A204.1 (cell line): ENCODE measurements around the gene WDR49.
A peak's percentile ranks its signal among the peaks of the same experiment; 100 is the strongest.

Experiments used
- FAIRE-seq: peaks from 2 replicates; lab custom pipeline; 2012; peaks lifted over from hg19 to GRCh38; lab: Jason Lieb, UNC

WDR49 gene

GRCh38 chr3:167653760-167654159, at the start of gene WDR49:
Gene WDR49, minus strand, starts transcription at chr3:167653942. Its CDS starts 517 bp downstream, at chr3:167653425.
- FAIRE-seq = no peak

- FAIRE-seq = no peak
These were observed 47.2 kb upstream of the WDR49 start for GRCh38 chr3:167700926-167701325.

- FAIRE-seq = no peak
These were observed 46.3 kb upstream of the WDR49 start for GRCh38 chr3:167700046-167700445.

- FAIRE-seq = no peak
These were observed 40.4 kb upstream of the WDR49 start for GRCh38 chr3:167694121-167694520.

- FAIRE-seq = no peak
These were observed 37.6 kb upstream of the WDR49 start for GRCh38 chr3:167691366-167691765.

- peak; percentile 91 for FAIRE-seq
These were observed 30.7 kb upstream of the WDR49 start for GRCh38 chr3:167684388-167684993.

GRCh38 chr3:167679526-167679925, 25.8 kb upstream of the WDR49 start:
- FAIRE-seq = no peak

GRCh38 chr3:167675848-167676247, 22.1 kb upstream of the WDR49 start:
- FAIRE-seq = no peak

- no peak for FAIRE-seq
These were observed 19.5 kb upstream of the WDR49 start for GRCh38 chr3:167673221-167673620.

GRCh38 chr3:167671878-167672427, 18.2 kb upstream of the WDR49 start:
- FAIRE-seq = no peak

- no peak for FAIRE-seq
These were observed 16.0 kb upstream of the WDR49 start for GRCh38 chr3:167669699-167670098.

- no peak for FAIRE-seq
These were observed 14.9 kb upstream of the WDR49 start for GRCh38 chr3:167668651-167669050.

- no peak for FAIRE-seq
These were observed 12.8 kb upstream of the WDR49 start for GRCh38 chr3:167666563-167666962.

GRCh38 chr3:167662919-167663400, 9.2 kb upstream of the WDR49 start:
- FAIRE-seq = no peak

GRCh38 chr3:167657684-167658225, 4.0 kb upstream of the WDR49 start:
- no peak for FAIRE-seq

GRCh38 chr3:167656821-167657220, 3.1 kb upstream of the WDR49 start:
- FAIRE-seq = no peak

GRCh38 chr3:167653155-167653554, 587 bp downstream of the WDR49 start:
- no peak for FAIRE-seq

GRCh38 chr3:167651826-167652225, 1.9 kb downstream of the WDR49 start:
- no peak for FAIRE-seq

- no peak for FAIRE-seq
These were observed 3.3 kb downstream of the WDR49 start for GRCh38 chr3:167650459-167650858.

- no peak for FAIRE-seq
These were observed 4.0 kb downstream of the WDR49 start for GRCh38 chr3:167649746-167650145.

GRCh38 chr3:167644611-167645010, 9.1 kb downstream of the WDR49 start:
- FAIRE-seq = no peak

- no peak for FAIRE-seq
These were observed 22.3 kb downstream of the WDR49 start for GRCh38 chr3:167631471-167631870.

- no peak for FAIRE-seq
These were observed 27.3 kb downstream of the WDR49 start for GRCh38 chr3:167626490-167626889.

GRCh38 chr3:167615030-167615429, 38.7 kb downstream of the WDR49 start:
- no peak for FAIRE-seq
